Measurements from ENCODE around the gene PUSL1.

PUSL1 gene

GRCh38 chr1:1307923-1308755, at the start of gene PUSL1, which contains the start of gene ACAP3:
PUSL1 (plus strand) TSS chr1:1308597; CDS start chr1:1308644, 47 bp downstream.
ACAP3 (minus strand) TSS chr1:1307930; CDS start chr1:1307815, 115 bp downstream.
- peak; percentile 87 for DNase-seq

GRCh38 chr1:1259119-1259488, 49.3 kb upstream of the PUSL1 start:
- no peak for DNase-seq

GRCh38 chr1:1259540-1259939, 48.9 kb upstream of the PUSL1 start:
- no peak for DNase-seq

- DNase-seq, result no peak
Measured at GRCh38 chr1:1259951-1260600, 48.3 kb upstream of the PUSL1 start.

- no peak for DNase-seq
Measured at GRCh38 chr1:1260843-1261560, 47.4 kb upstream of the PUSL1 start.

- no peak for DNase-seq
Measured at GRCh38 chr1:1262071-1262470, 46.3 kb upstream of the PUSL1 start.

GRCh38 chr1:1262758-1263157, 45.6 kb upstream of the PUSL1 start:
- DNase-seq, result no peak

GRCh38 chr1:1264026-1264425, 44.4 kb upstream of the PUSL1 start:
- no peak for DNase-seq

GRCh38 chr1:1264868-1265272, 43.5 kb upstream of the PUSL1 start:
- DNase-seq, result no peak

GRCh38 chr1:1267488-1268283, 40.7 kb upstream of the PUSL1 start:
- no peak for DNase-seq

GRCh38 chr1:1268284-1268682, 40.1 kb upstream of the PUSL1 start:
- DNase-seq, result no peak

GRCh38 chr1:1270813-1271212, 37.6 kb upstream of the PUSL1 start:
- no peak for DNase-seq

GRCh38 chr1:1272341-1273208, 35.8 kb upstream of the PUSL1 start:
- DNase-seq, result no peak

GRCh38 chr1:1273209-1273511, 35.2 kb upstream of the PUSL1 start:
- DNase-seq, result no peak

GRCh38 chr1:1273512-1274298, 34.7 kb upstream of the PUSL1 start, which contains the start of gene UBE2J2:
UBE2J2 (minus strand) TSS chr1:1273854; CDS start chr1:1267992, 5,862 bp downstream.
- peak; percentile 91 for DNase-seq

- DNase-seq, result no peak
Measured at GRCh38 chr1:1274299-1274930, 34.0 kb upstream of the PUSL1 start.

GRCh38 chr1:1274931-1275431, 33.4 kb upstream of the PUSL1 start:
- no peak for DNase-seq

GRCh38 chr1:1275836-1276235, 32.6 kb upstream of the PUSL1 start:
- no peak for DNase-seq

- no peak for DNase-seq
Measured at GRCh38 chr1:1278620-1279019, 29.8 kb upstream of the PUSL1 start.

GRCh38 chr1:1279028-1279427, 29.4 kb upstream of the PUSL1 start:
- DNase-seq, result no peak

Measured in activated CD8-positive, alpha-beta memory T cell treated with anti-CD3 and anti-CD28 coated beads, Interleukin-2, amount 50 U/mL, for 4 hours (primary cell).